Embryonic facial prominence (tissue), 1 donor: ENCODE results near the gene SNCG.

Experiments used
- DNase-seq: peaks from one replicate; pipeline ENCODE4 v3.0.0-alpha.2; 2016; ENCODE audit errors: extremely low spot score

SNCG gene

GRCh38 chr10:86960863-86961434 lies 2.5 kb downstream of the SNCG start:
- no peak for DNase-seq

GRCh38 chr10:86961481-86962091 lies 3.2 kb downstream of the SNCG start:
- DNase-seq, result no peak

- no peak for DNase-seq
Measured at GRCh38 chr10:86962136-86962980, 4.0 kb downstream of the SNCG start.

- DNase-seq, result no peak
Measured at GRCh38 chr10:86962981-86963310, 4.5 kb downstream of the SNCG start.

- DNase-seq, result no peak
Measured at GRCh38 chr10:86963341-86963919, 5.0 kb downstream of the SNCG start.

GRCh38 chr10:86964061-86964846 lies 5.9 kb downstream of the SNCG start:
- no peak for DNase-seq

- no peak for DNase-seq
Measured at GRCh38 chr10:86964847-86965190, 6.4 kb downstream of the SNCG start.

- DNase-seq, result no peak
Measured at GRCh38 chr10:86965986-86966654, 7.7 kb downstream of the SNCG start.

GRCh38 chr10:86967481-86967941 lies 9.1 kb downstream of the SNCG start:
- DNase-seq, result no peak

- DNase-seq, result no peak
Measured at GRCh38 chr10:86968271-86968993, 10.0 kb downstream of the SNCG start, which contains the start of gene ADIRF. ADIRF (plus strand) TSS chr10:86968482; CDS start chr10:86968545, 63 bp downstream.

GRCh38 chr10:86968994-86969355 lies 10.6 kb downstream of the SNCG start:
- DNase-seq, result no peak

GRCh38 chr10:86969421-86970041 lies 11.1 kb downstream of the SNCG start:
- DNase-seq, result no peak

GRCh38 chr10:86970162-86970981 lies 12.0 kb downstream of the SNCG start:
- DNase-seq, result no peak

- no peak for DNase-seq
Measured at GRCh38 chr10:86970982-86971231, 12.5 kb downstream of the SNCG start.

GRCh38 chr10:86971232-86971991 lies 13.0 kb downstream of the SNCG start:
- DNase-seq, result peak; percentile 50

GRCh38 chr10:86972613-86973380 lies 14.4 kb downstream of the SNCG start:
- no peak for DNase-seq

- no peak for DNase-seq
Measured at GRCh38 chr10:86974484-86974883, 16.1 kb downstream of the SNCG start.
